HepG2 (cell line): Measurements from ENCODE around the gene MIA2. TPM values are rescaled to one million over a fixed set of nuclear protein-coding genes. Genes with fewer than 3 reads are reported as not detected.
"Not testable (repeated sequence)": the region's sequence is repeated elsewhere in the genome, so short reads cannot be mapped to it uniquely, and the experiment has no call there.

Experiments used
- CBX1 ChIP-seq: IDR thresholded peaks from one replicate; pipeline ENCODE4 v1.6.1; 2016; ENCODE audit warnings: antibody characterized with exemption, low read depth
- HNF1B ChIP-seq: sonication (generic); formaldehyde crosslinking; IDR thresholded peaks from 2 replicates; pipeline ENCODE4 v1.5.1; 2020; ENCODE audit warnings: mild to moderate bottlenecking, moderate library complexity, missing genetic modification reagents
- HNF4G ChIP-seq, 2 experiments: sonication (generic) in 1 of 2; formaldehyde crosslinking in 1 of 2; IDR thresholded peaks; 2 replicates each; pipeline versions ENCODE4 v1.4.0 to v1.6.1; 2011 to 2020; ENCODE audit warnings: borderline replicate concordance in 2 of 2, low read depth in 2 of 2, mild to moderate bottlenecking in 2 of 2, low read length in 1 of 2, missing genetic modification reagents in 1 of 2, moderate library complexity in 1 of 2
- HOMEZ ChIP-seq: IDR thresholded peaks from 2 replicates; pipeline ENCODE4 v1.6.1; 2016; ENCODE audit warnings: low read depth
- POGZ ChIP-seq: sonication (generic); formaldehyde crosslinking; IDR thresholded peaks from 2 replicates; pipeline ENCODE4 v1.4.0; 2020; ENCODE audit warnings: mild to moderate bottlenecking, missing genetic modification reagents
- PPARG ChIP-seq: conservative IDR thresholded peaks from 2 replicates; pipeline ENCODE4 v1.6.1; 2016; ENCODE audit warnings: missing biosample characterization, missing genetic modification reagents
- ZNF230 ChIP-seq: sonication (generic); formaldehyde crosslinking; IDR thresholded peaks from 2 replicates; pipeline ENCODE4 v1.4.0; 2020; ENCODE audit warnings: mild to moderate bottlenecking, missing genetic modification reagents
- ZNF281 ChIP-seq: sonication (generic); formaldehyde crosslinking; IDR thresholded peaks from 2 replicates; pipeline ENCODE4 v1.4.0; 2020; ENCODE audit warnings: missing genetic modification reagents, borderline replicate concordance
- ZNF362 ChIP-seq: sonication (generic); formaldehyde crosslinking; IDR thresholded peaks from 2 replicates; pipeline ENCODE4 v1.4.0; 2020; ENCODE audit warnings: missing genetic modification reagents, mild to moderate bottlenecking, borderline replicate concordance
- ZNF460 ChIP-seq: sonication (generic); formaldehyde crosslinking; IDR thresholded peaks from 2 replicates; pipeline ENCODE4 v1.5.1; 2020; ENCODE audit warnings: missing genetic modification reagents, mild to moderate bottlenecking, borderline replicate concordance
- ZNF646 ChIP-seq: sonication (generic); formaldehyde crosslinking; IDR thresholded peaks from 2 replicates; pipeline ENCODE4 v1.9.0; 2021; ENCODE audit warnings: mild to moderate bottlenecking, missing genetic modification reagents
- ZNF816 ChIP-seq: sonication (generic); formaldehyde crosslinking; IDR thresholded peaks from 2 replicates; pipeline ENCODE4 v1.8.0; 2022; ENCODE audit warnings: missing genetic modification reagents, mild to moderate bottlenecking, borderline replicate concordance
- polyA plus RNA-seq, 8 experiments: library from polyadenylated mRNA; depleted of rRNA in 3 of 8; stranded (reverse) in 7 of 8; unstranded in 1 of 8; fragments of >200 nt; fragmentation: Illumina TruSeq in 4 of 8; extraction: Trizol in 4 of 8; gene quantifications; 2 replicates each; pipeline versions ENCODE4 v1.2.1 to v1.2.3, GENCODE V29; 2011 to 2016; ENCODE audit warnings: low read depth in 4 of 8, missing spikeins in 1 of 8, mixed read lengths in 1 of 8; ENCODE audit not compliant: insufficient read depth in 1 of 8
- total RNA-seq, 5 experiments: library from RNA; depleted of rRNA; stranded (reverse); fragments of >200 nt; fragmentation: Illumina TruSeq; extraction: Trizol; gene quantifications; 2 replicates each; pipeline ENCODE4 v1.2.3, GENCODE V29; 2016; ENCODE audit warnings: low read depth in 1 of 5

The MIA2 gene
- total and polyA plus RNA-seq, 2 of the 13 experiments (the other 11 are each of a cell fraction or from before 2014, with no cell fraction given): 134 to 158 TPM

GRCh38 chr14:39231751-39232553 is 1.8 kb upstream of the MIA2 start (continued):
- TF ChIP-seq ZNF281 (CRISPR knock-in tag) (0 out of 2 replicates have a peak, but pooled peaks have one; percentile 12), HNF4G (CRISPR knock-in tag; IDR thresholded peaks at IDR 0.05; ENCODE audit: borderline replicate concordance, low read depth) (0 out of 2 replicates have a peak, but pooled peaks have one; percentile 23), ZNF230 (CRISPR knock-in tag) (peak; percentile 63; the same call in 1 of the 2 replicates), POGZ (peak; percentile 61), CBX1 (peak; percentile 25), ZNF646 (peak; percentile 70; the same call in 1 of the 2 replicates), ZNF362 (0 out of 2 replicates have a peak, but pooled peaks have one; percentile 24), PPARG (CRISPR knock-in tag) (peak; percentile 56; the same call in 1 of the 2 replicates), ZNF816 (CRISPR knock-in tag) (peak; percentile 39; the same call in 1 of the 2 replicates), HOMEZ (CRISPR knock-in tag) (peak; percentile 77), HNF1B (CRISPR knock-in tag) (peak; percentile 66; the same call in 1 of the 2 replicates), ZNF460 (CRISPR knock-in tag) (peak; percentile 71; the same call in 1 of the 2 replicates)
- not testable (repeated sequence) for TF ChIP-seq HNF4G (IDR thresholded peaks at IDR 0.05; ENCODE audit: borderline replicate concordance, low read depth, low read length)
